ENCODE measurements around the gene SETD3.
A peak's percentile ranks its signal among the peaks of the same experiment; 100 is the strongest.

The SETD3 gene

GRCh38 chr14:99462210-99462609, 18.4 kb downstream of the SETD3 start:
- DNase-seq (ENCODE audit: low read depth, low spot score) = no peak
- CTCF ChIA-PET = interaction anchor here (0.9 to 1.4 kb wide), 4 partner anchors 10 to 485 kb away, joined by 3 to 6 read pairs (median 3); no protein-coding TSS in a partner anchor
- POLR2A ChIA-PET = no interaction called here
- no peak overlapping the region for H3K4me3 ChIP-seq (ENCODE audit: low read depth, low read length)
- TF ChIP-seq, protein P1, sequence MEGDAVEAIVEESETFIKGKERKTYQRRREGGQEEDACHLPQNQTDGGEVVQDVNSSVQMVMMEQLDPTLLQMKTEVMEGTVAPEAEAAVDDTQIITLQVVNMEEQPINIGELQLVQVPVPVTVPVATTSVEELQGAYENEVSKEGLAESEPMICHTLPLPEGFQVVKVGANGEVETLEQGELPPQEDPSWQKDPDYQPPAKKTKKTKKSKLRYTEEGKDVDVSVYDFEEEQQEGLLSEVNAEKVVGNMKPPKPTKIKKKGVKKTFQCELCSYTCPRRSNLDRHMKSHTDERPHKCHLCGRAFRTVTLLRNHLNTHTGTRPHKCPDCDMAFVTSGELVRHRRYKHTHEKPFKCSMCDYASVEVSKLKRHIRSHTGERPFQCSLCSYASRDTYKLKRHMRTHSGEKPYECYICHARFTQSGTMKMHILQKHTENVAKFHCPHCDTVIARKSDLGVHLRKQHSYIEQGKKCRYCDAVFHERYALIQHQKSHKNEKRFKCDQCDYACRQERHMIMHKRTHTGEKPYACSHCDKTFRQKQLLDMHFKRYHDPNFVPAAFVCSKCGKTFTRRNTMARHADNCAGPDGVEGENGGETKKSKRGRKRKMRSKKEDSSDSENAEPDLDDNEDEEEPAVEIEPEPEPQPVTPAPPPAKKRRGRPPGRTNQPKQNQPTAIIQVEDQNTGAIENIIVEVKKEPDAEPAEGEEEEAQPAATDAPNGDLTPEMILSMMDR (IDR thresholded peaks at IDR 0.05; ENCODE audit: insufficient read depth, low read length, missing control alignments) = no peak

DNA sequence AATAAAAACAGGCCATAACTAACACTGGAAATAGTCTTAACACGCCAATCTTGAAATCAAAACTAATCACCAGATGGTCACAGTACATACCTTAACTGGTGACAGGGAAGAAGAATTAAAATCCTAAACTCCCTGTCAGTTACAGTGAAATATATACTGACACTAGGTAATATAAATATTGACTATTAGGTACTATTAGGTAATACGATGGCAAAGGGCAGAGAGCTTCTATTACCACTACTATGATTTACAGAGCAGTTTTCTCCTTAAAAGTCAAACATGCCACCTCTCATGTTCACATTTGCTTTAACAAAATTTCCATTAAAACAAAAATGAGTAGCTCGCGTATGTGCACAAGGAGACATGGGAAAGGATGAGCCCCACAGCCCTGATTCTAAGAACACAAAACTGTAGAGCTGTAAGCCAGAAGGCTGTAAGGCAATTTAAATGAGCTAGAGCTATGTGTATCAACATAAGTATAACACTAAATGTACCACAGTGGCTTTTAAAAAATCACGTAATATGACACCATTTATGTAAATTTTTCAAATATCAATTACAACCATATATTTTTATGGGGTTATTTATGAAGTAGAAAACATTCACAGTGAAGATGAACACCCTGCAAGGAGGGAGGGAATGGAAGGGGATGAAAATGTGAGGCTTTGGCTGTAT, 19.1 kb downstream of the SETD3 start:
- POLR2A ChIA-PET = no interaction called here
- no peak for DNase-seq (ENCODE audit: low read depth, low spot score)
- CTCF ChIA-PET = interaction anchor here (0.7 to 1.3 kb wide), 3 partner anchors 31 to 485 kb away, joined by 3 read pairs; no protein-coding TSS in a partner anchor
- H3K4me3 ChIP-seq (ENCODE audit: low read depth, low read length) = no peak overlapping the region
- TF ChIP-seq, protein P1 (IDR thresholded peaks at IDR 0.05; ENCODE audit: insufficient read depth, low read length, missing control alignments) = no peak

DNA sequence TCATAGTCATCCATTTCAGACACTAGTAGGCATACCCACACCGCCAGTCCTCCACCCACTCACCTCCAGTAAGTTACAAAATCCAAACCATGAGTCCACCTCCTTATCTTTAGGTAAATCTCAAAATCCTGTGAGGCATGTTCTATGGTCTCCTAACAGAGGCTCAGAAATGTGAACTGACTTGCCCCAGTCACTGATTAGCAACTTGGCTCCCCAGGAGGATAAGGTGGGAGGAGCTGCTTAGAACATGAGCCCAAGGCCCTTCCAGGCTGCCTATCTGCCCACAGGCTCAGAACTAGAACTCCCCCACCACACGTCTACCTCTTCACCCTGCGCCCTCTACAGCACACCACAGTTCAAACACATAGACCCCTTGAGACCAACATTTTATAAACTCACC, 19.9 kb downstream of the SETD3 start:
- POLR2A ChIA-PET = no interaction called here
- DNase-seq (ENCODE audit: low read depth, low spot score) = no peak
- TF ChIP-seq, protein P1 (IDR thresholded peaks at IDR 0.05; ENCODE audit: insufficient read depth, low read length, missing control alignments) = no peak
- no peak overlapping the region for H3K4me3 ChIP-seq (ENCODE audit: low read depth, low read length)
- CTCF ChIA-PET = interaction anchor here (0.7 kb wide), 1 partner anchor 31 kb away, joined by 3 read pairs; no protein-coding TSS in a partner anchor

GRCh38 chr14:99459481-99460100, 21.1 kb downstream of the SETD3 start:
- H3K4me3 ChIP-seq (ENCODE audit: low read depth, low read length) = no peak overlapping the region
- TF ChIP-seq, protein P1 (IDR thresholded peaks at IDR 0.05; ENCODE audit: insufficient read depth, low read length, missing control alignments) = no peak
- CTCF ChIA-PET = interaction anchor here (0.8 kb wide), 1 partner anchor 21 kb away, joined by 3 read pairs; no protein-coding TSS in a partner anchor
- POLR2A ChIA-PET = no interaction called here
- DNase-seq (ENCODE audit: low read depth, low spot score) = peak; percentile 24

GRCh38 chr14:99454246-99454645, 26.4 kb downstream of the SETD3 start:
- POLR2A ChIA-PET = no interaction called here
- H3K4me3 ChIP-seq (ENCODE audit: low read depth, low read length) = no peak overlapping the region
- no peak for DNase-seq (ENCODE audit: low read depth, low spot score)
- CTCF ChIA-PET = interaction anchor here (0.9 kb wide), 1 partner anchor 13 kb away, joined by 3 read pairs; no protein-coding TSS in a partner anchor
- TF ChIP-seq, protein P1 (IDR thresholded peaks at IDR 0.05; ENCODE audit: insufficient read depth, low read length, missing control alignments) = no peak

GRCh38 chr14:99452968-99453367, 27.7 kb downstream of the SETD3 start:
- DNase-seq (ENCODE audit: low read depth, low spot score) = no peak
- H3K4me3 ChIP-seq (ENCODE audit: low read depth, low read length) = no peak overlapping the region
- ChIA-PET CTCF (no interaction called here), POLR2A (no interaction called here)
- TF ChIP-seq, protein P1 (IDR thresholded peaks at IDR 0.05; ENCODE audit: insufficient read depth, low read length, missing control alignments) = no peak
